CD4-positive, alpha-beta memory T cell (primary cell): ENCODE results near the gene HELZ. TPM values are rescaled to one million over a fixed set of nuclear protein-coding genes. Genes with fewer than 3 reads are reported as not detected.

Experiments used
- CTCF ChIA-PET: fragments of 350-600 bp; sonication (Branson Sonifier 250); formaldehyde crosslinking; loops from one replicate; lab custom pipeline; 2021; ENCODE audit warnings: inconsistent platforms; ENCODE audit not compliant: partially characterized antibody; lab: Charles Lee
- POLR2A ChIA-PET: fragments of 350-600 bp; sonication (Branson Sonifier 250); formaldehyde crosslinking; loops from one replicate; lab custom pipeline; 2021; ENCODE audit not compliant: partially characterized antibody; lab: Charles Lee
- DNase-seq, 5 donors: peaks; one replicate each; pipeline versions ENCODE4 v3.0.0 to v3.0.0-alpha.2; 2020 to 2022; ENCODE audit warnings: mixed read lengths in 1 of 5
- H3K27ac ChIP-seq: one replicate; pipeline ENCODE4 v1.7.0; 2013; ENCODE audit warnings: low read depth, low read length
- H3K27me3 ChIP-seq: 2 replicates; pipeline ENCODE4 v1.7.0; 2013; ENCODE audit warnings: mild to moderate bottlenecking, low read length, moderate library complexity; ENCODE audit not compliant: insufficient read depth
- H3K36me3 ChIP-seq: 2 replicates; pipeline ENCODE4 v1.7.0; 2013; ENCODE audit warnings: mild to moderate bottlenecking, low read length, moderate library complexity; ENCODE audit not compliant: insufficient read depth
- H3K4me1 ChIP-seq: 2 replicates; pipeline ENCODE4 v1.7.0; 2013; ENCODE audit warnings: mild to moderate bottlenecking, low read length, moderate library complexity; ENCODE audit not compliant: insufficient read depth
- H3K4me3 ChIP-seq, 2 donors: one replicate each; pipeline ENCODE4 v1.7.0; 2013; ENCODE audit warnings: low read length in 2 of 2, mild to moderate bottlenecking in 1 of 2
- H3K9me3 ChIP-seq, 2 donors: one replicate each; pipeline ENCODE4 v1.7.0; 2013; ENCODE audit warnings: low read length in 2 of 2, control low read depth in 1 of 2; ENCODE audit not compliant: control insufficient read depth in 1 of 2
- H3K27ac Mint-ChIP-seq, 7 donors: one replicate each; pipeline ENCODE4 v1.8.0; 2020 to 2021; ENCODE audit warnings: mixed read lengths in 7 of 7, mild to moderate bottlenecking in 6 of 7, inconsistent platforms in 3 of 7, moderate library complexity in 3 of 7
- H3K27me3 Mint-ChIP-seq, 2 donors: one replicate each; pipeline ENCODE4 v1.8.0; 2020 to 2021; ENCODE audit warnings: mixed read lengths in 2 of 2
- H3K36me3 Mint-ChIP-seq, 2 donors: one replicate each; pipeline ENCODE4 v1.8.0; 2020 to 2021; ENCODE audit warnings: mixed read lengths in 2 of 2, inconsistent platforms in 1 of 2, mild to moderate bottlenecking in 1 of 2
- H3K4me1 Mint-ChIP-seq, 4 donors: one replicate each; pipeline ENCODE4 v1.8.0; 2020 to 2021; ENCODE audit warnings: mixed read lengths in 4 of 4, mild to moderate bottlenecking in 1 of 4
- H3K4me3 Mint-ChIP-seq, 8 donors: one replicate each; pipeline ENCODE4 v1.8.0; 2020 to 2021; ENCODE audit warnings: mixed read lengths in 8 of 8, mild to moderate bottlenecking in 7 of 8, moderate library complexity in 6 of 8, inconsistent platforms in 3 of 8
- H3K9me3 Mint-ChIP-seq, 8 donors: one replicate each; pipeline ENCODE4 v1.8.0; 2020 to 2021; ENCODE audit warnings: mixed read lengths in 8 of 8, mild to moderate bottlenecking in 5 of 8, inconsistent platforms in 3 of 8, moderate library complexity in 1 of 8
- intact Hi-C: fragments of 100-400 bp; cut with micrococcal nuclease; formaldehyde crosslinking; loops from one replicate; pipeline ENCODE4 v1.15.1; 2023
- polyA plus RNA-seq, 2 donors: library from polyadenylated mRNA; unstranded; fragments of 300-500 nt; fragmentation: Illumina TruSeq; gene quantifications; one replicate each; pipeline ENCODE4 v1.2.3, GENCODE V29; 2021
- total RNA-seq, 2 experiments: library from RNA; stranded (reverse); gene quantifications; one replicate each; pipeline ENCODE4 v1.2.3, GENCODE V29; 2021

Gene HELZ
- total and polyA plus RNA-seq, 4 experiments from 2014 or later: 32.0 to 104 (median 86.4) TPM

- no peak overlapping the region for H3K4me3 ChIP-seq
- peaks cover 3% of the 10 kb centered on the region in 2 donors for H3K27me3 Mint-ChIP-seq
- H3K4me1 Mint-ChIP-seq: no peaks in the 10 kb centered on the region
- intact Hi-C loops: no loop called here
- no peak for DNase-seq
- H3K36me3 ChIP-seq: no peaks in the 10 kb centered on the region
- no peaks in the 10 kb centered on the region for H3K9me3 ChIP-seq
- no peaks in the 10 kb centered on the region for H3K27me3 ChIP-seq
- no peak overlapping the region for H3K27ac ChIP-seq
- no peaks in the 10 kb centered on the region for H3K36me3 Mint-ChIP-seq
- H3K4me3 Mint-ChIP-seq: no peak overlapping the region
- POLR2A ChIA-PET: no interaction called here
- no peaks in the 10 kb centered on the region for H3K9me3 Mint-ChIP-seq
- no peak overlapping the region for H3K27ac Mint-ChIP-seq
- CTCF ChIA-PET: no interaction called here
- H3K4me1 ChIP-seq: no peaks in the 10 kb centered on the region
Measured at GRCh38 chr17:67021196-67021595, 223.8 kb downstream of the HELZ start.

Other genes starting within 250 kb of the HELZ start
- not detected for gene CACNG1, start 200.6 kb downstream of the HELZ start, total RNA-seq
- not detected for gene CACNG1, start 200.6 kb downstream of the HELZ start, polyA plus RNA-seq
- 10 to 100 TPM; 46.9 to 48.8 TPM for gene PSMD12, start 121.4 kb upstream of the HELZ start, total RNA-seq
- gene PSMD12, start 121.4 kb upstream of the HELZ start, polyA plus RNA-seq: 10 to 100 TPM; 34.5 to 49.8 TPM
- gene PITPNC1, start 132.1 kb upstream of the HELZ start, total RNA-seq: 10 to 100 TPM; 68.4 to 71.2 TPM
- 100 to 1,000 TPM; 109 to 124 TPM for gene PITPNC1, start 132.1 kb upstream of the HELZ start, polyA plus RNA-seq